Measurements from ENCODE around the gene ORAI2.

DNA sequence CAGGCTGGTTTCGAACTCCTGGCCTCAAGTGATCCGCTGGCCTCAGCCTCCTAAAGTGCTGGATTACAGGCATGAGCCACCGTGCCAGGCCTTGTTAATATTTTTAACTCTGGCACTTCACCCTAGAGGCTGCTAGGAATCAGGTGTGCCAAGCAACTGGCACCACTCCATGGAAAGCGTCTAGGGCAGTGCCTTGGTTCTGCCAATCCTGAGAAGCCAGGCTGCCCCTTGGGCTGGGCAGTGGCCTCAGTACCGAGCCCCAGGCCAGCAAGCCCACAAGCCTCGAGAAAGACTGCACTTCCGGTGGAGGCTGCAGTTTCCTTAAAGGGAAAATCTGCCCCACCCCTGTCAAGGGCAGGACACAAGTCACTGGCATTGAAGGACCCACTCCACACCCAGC, 19.9 kb downstream of the ORAI2 start:
- TF ChIP-seq, protein P1, sequence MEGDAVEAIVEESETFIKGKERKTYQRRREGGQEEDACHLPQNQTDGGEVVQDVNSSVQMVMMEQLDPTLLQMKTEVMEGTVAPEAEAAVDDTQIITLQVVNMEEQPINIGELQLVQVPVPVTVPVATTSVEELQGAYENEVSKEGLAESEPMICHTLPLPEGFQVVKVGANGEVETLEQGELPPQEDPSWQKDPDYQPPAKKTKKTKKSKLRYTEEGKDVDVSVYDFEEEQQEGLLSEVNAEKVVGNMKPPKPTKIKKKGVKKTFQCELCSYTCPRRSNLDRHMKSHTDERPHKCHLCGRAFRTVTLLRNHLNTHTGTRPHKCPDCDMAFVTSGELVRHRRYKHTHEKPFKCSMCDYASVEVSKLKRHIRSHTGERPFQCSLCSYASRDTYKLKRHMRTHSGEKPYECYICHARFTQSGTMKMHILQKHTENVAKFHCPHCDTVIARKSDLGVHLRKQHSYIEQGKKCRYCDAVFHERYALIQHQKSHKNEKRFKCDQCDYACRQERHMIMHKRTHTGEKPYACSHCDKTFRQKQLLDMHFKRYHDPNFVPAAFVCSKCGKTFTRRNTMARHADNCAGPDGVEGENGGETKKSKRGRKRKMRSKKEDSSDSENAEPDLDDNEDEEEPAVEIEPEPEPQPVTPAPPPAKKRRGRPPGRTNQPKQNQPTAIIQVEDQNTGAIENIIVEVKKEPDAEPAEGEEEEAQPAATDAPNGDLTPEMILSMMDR (IDR thresholded peaks at IDR 0.05): no peak
- no peak for TF ChIP-seq EP300 (IDR thresholded peaks at IDR 0.05)
